GM23248 (cell line): ENCODE data around the gene COL17A1. TPM values are rescaled to one million over a fixed set of nuclear protein-coding genes. Genes with fewer than 3 reads are reported as not detected.

Source experiments
- DNase-seq: peaks from one replicate; pipeline ENCODE4 v3.0.0-alpha.2; 2015
- H2AFZ ChIP-seq: fragments of 200-600 bp; sonication (generic); 2 replicates; pipeline ENCODE4 v1.6.1; 2016; ENCODE audit warnings: antibody characterized with exemption
- H3F3A ChIP-seq: fragments of 200-600 bp; sonication (generic); 2 replicates; pipeline ENCODE4 v1.6.1; 2016; ENCODE audit warnings: mild to moderate bottlenecking, antibody characterized with exemption, mixed run types; ENCODE audit not compliant: insufficient read depth
- H3K27ac ChIP-seq: fragments of 200-600 bp; sonication (generic); 2 replicates; pipeline ENCODE4 v1.5.1; 2016; ENCODE audit warnings: mild to moderate bottlenecking
- H3K27me3 ChIP-seq: fragments of 200-600 bp; sonication (generic); replicated peaks from 2 replicates; pipeline ENCODE4 v1.6.1; 2016; ENCODE audit warnings: mild to moderate bottlenecking; ENCODE audit not compliant: insufficient read depth
- H3K36me3 ChIP-seq: fragments of 200-600 bp; sonication (generic); 2 replicates; pipeline ENCODE4 v1.6.1; 2016; ENCODE audit warnings: low read depth, mild to moderate bottlenecking
- H3K4me1 ChIP-seq: fragments of 200-600 bp; sonication (generic); 2 replicates; pipeline ENCODE4 v1.6.1; 2016; ENCODE audit warnings: mild to moderate bottlenecking; ENCODE audit not compliant: insufficient read depth
- H3K4me2 ChIP-seq: fragments of 200-600 bp; sonication (generic); one replicate; pipeline ENCODE4 v1.6.1; 2016; ENCODE audit warnings: mild to moderate bottlenecking; ENCODE audit not compliant: unreplicated experiment
- H3K4me3 ChIP-seq: fragments of 200-600 bp; sonication (generic); 2 replicates; pipeline ENCODE4 v1.5.1; 2016; ENCODE audit warnings: mild to moderate bottlenecking
- H3K79me2 ChIP-seq: fragments of 200-600 bp; sonication (generic); 2 replicates; pipeline ENCODE4 v1.6.1; 2016; ENCODE audit warnings: mild to moderate bottlenecking; ENCODE audit not compliant: insufficient read depth
- H3K9ac ChIP-seq: fragments of 200-600 bp; sonication (generic); 2 replicates; pipeline ENCODE4 v1.6.1; 2016; ENCODE audit warnings: mild to moderate bottlenecking
- H3K9me2 ChIP-seq: fragments of 200-600 bp; sonication (generic); 2 replicates; pipeline ENCODE4 v1.6.1; 2016; ENCODE audit warnings: mixed run types, mild to moderate bottlenecking, moderate library complexity; ENCODE audit not compliant: insufficient read depth
- H3K9me3 ChIP-seq: fragments of 200-600 bp; sonication (generic); one replicate; pipeline ENCODE4 v1.6.1; 2017; ENCODE audit warnings: low read depth
- H4K20me1 ChIP-seq: fragments of 200-600 bp; sonication (generic); 2 replicates; pipeline ENCODE4 v1.6.0; 2016; ENCODE audit not compliant: insufficient read depth
- EZH2 ChIP-seq: fragments of 200-600 bp; sonication (generic); IDR thresholded peaks from 2 replicates; pipeline ENCODE4 v1.6.1; 2018; ENCODE audit warnings: antibody characterized with exemption, mild to moderate bottlenecking; ENCODE audit not compliant: insufficient read depth, poor library complexity, severe bottlenecking
- EZH2phosphoT487 ChIP-seq: fragments of 200-600 bp; sonication (generic); IDR thresholded peaks from 2 replicates; pipeline ENCODE4 v1.6.1; 2018; ENCODE audit warnings: antibody characterized with exemption, moderate library complexity, mild to moderate bottlenecking, low read depth; ENCODE audit not compliant: insufficient read depth
- WGBS, 2 experiments: methylation state at CpG; one replicate each; pipeline ENCODE4 v1.1.6; 2015 to 2017; ENCODE audit warnings: low lambda C conversion rate in 2 of 2, low coverage in 1 of 2; ENCODE audit errors: missing lambda C conversion rate in 2 of 2; 5-methylcytosine and 5-hydroxymethylcytosine counted together
- in situ Hi-C: fragments of 300-500 bp; cut with MboI; formaldehyde crosslinking; loops from 2 replicates; pipeline ENCODE4 v1.15.0; 2020
- polyA plus RNA-seq: library from polyadenylated mRNA; unstranded; fragments of >200 nt; fragmentation: Nextera tagmentation; extraction: Ambion mirVana; gene quantifications from 2 replicates; pipeline ENCODE4 v1.2.1, GENCODE V29; 2016
- total RNA-seq: library from RNA; depleted of rRNA; stranded (reverse); fragments of >200 nt; shearing (Covaris generic); gene quantifications from 2 replicates; pipeline ENCODE4 v1.2.3, GENCODE V29; 2014

The COL17A1 gene
- total and polyA plus RNA-seq, 2 experiments from 2014 or later = 0.51 TPM; not detected in 1

- in situ Hi-C loops = no loop called here
- Histone ChIP-seq H3K4me3 (no peak overlapping the region), H3F3A (no peaks in the 10 kb centered on the region), H3K4me2 (no peak overlapping the region), H3K79me2 (peaks cover 47% of the 10 kb centered on the region), H3K9me2 (no peaks in the 10 kb centered on the region), H2AFZ (no peak overlapping the region), H4K20me1 (no peaks in the 10 kb centered on the region), H3K27me3 (no peaks in the 10 kb centered on the region), H3K36me3 (peaks cover 55% of the 10 kb centered on the region), H3K4me1 (no peaks in the 10 kb centered on the region), H3K9ac (no peak overlapping the region), H3K27ac (no peak overlapping the region), H3K9me3 (no peaks in the 10 kb centered on the region)
- 78 to 84% methylated on average over 2 of the region's 2 CpGs for WGBS, 2 experiments
- no peak for DNase-seq
- TF ChIP-seq EZH2 = no peak
- no peak for TF ChIP-seq EZH2phosphoT487
Measured at GRCh38 chr10:103998805-103999204, 86.9 kb downstream of the COL17A1 start.

GRCh38 chr10:103995134-103995533, 90.5 kb downstream of the COL17A1 start:
- no peak for DNase-seq
- Histone ChIP-seq H2AFZ (no peak overlapping the region), H3K27ac (no peak overlapping the region), H3F3A (no peaks in the 10 kb centered on the region), H3K4me1 (peaks cover 8% of the 10 kb centered on the region; the same call in 1 of the 2 replicates), H3K9me2 (no peaks in the 10 kb centered on the region), H3K27me3 (no peaks in the 10 kb centered on the region), H3K9me3 (no peaks in the 10 kb centered on the region), H3K36me3 (peaks cover 41% of the 10 kb centered on the region), H3K4me3 (no peak overlapping the region), H4K20me1 (no peaks in the 10 kb centered on the region), H3K4me2 (no peak overlapping the region), H3K9ac (no peak overlapping the region), H3K79me2 (peaks cover 68% of the 10 kb centered on the region)
- TF ChIP-seq EZH2 (no peak), EZH2phosphoT487 (no peak)
- 61 to 62% methylated on average over 1 of the region's 1 CpG for WGBS, 2 experiments
- in situ Hi-C loops = no loop called here

GRCh38 chr10:103991393-103992128, 94.1 kb downstream of the COL17A1 start:
- no peaks in the 10 kb centered on the region for H4K20me1 ChIP-seq
- no peaks in the 10 kb centered on the region for H3K9me3 ChIP-seq
- H3K4me1 ChIP-seq = peaks cover 8% of the 10 kb centered on the region; the same call in 1 of the 2 replicates
- no peak overlapping the region for H3K27ac ChIP-seq
- no peak overlapping the region for H3K4me2 ChIP-seq
- H3K79me2 ChIP-seq = peaks cover 75% of the 10 kb centered on the region
- H3K9ac ChIP-seq = no peak overlapping the region
- TF ChIP-seq EZH2phosphoT487 (no peak), EZH2 (no peak)
- 84 to 90% methylated on average over 3 of the region's 3 CpGs for WGBS, 2 experiments
- peak; percentile 40 for DNase-seq
- no peaks in the 10 kb centered on the region for H3F3A ChIP-seq
- no peaks in the 10 kb centered on the region for H3K9me2 ChIP-seq
- in situ Hi-C loops = no loop called here
- H2AFZ ChIP-seq = no peak overlapping the region
- H3K36me3 ChIP-seq = peaks cover 16% of the 10 kb centered on the region; the same call in 1 of the 2 replicates
- no peaks in the 10 kb centered on the region for H3K27me3 ChIP-seq
- no peak overlapping the region for H3K4me3 ChIP-seq

- TF ChIP-seq EZH2 (no peak), EZH2phosphoT487 (no peak)
- peaks cover 76% of the 10 kb centered on the region for H3K79me2 ChIP-seq
- peaks cover 16% of the 10 kb centered on the region; the same call in 1 of the 2 replicates for H3K36me3 ChIP-seq
- WGBS, 2 experiments = 71 to 82% methylated on average over 1 of the region's 1 CpG
- no peaks in the 10 kb centered on the region for H4K20me1 ChIP-seq
- H3K9me3 ChIP-seq = no peaks in the 10 kb centered on the region
- in situ Hi-C loops = no loop called here
- no peak overlapping the region for H3K9ac ChIP-seq
- no peak overlapping the region for H3K27ac ChIP-seq
- H3K4me2 ChIP-seq = no peak overlapping the region
- no peak overlapping the region for H3K4me3 ChIP-seq
- H3K9me2 ChIP-seq = no peaks in the 10 kb centered on the region
- H2AFZ ChIP-seq = no peak overlapping the region
- H3K4me1 ChIP-seq = peaks cover 16% of the 10 kb centered on the region
- DNase-seq = no peak
- no peaks in the 10 kb centered on the region for H3F3A ChIP-seq
- no peaks in the 10 kb centered on the region for H3K27me3 ChIP-seq
Measured at GRCh38 chr10:103990531-103990930, 95.1 kb downstream of the COL17A1 start.
